NCI-H345 (cell line): ENCODE data around the gene HRG.
"Not testable (repeated sequence)": the region's sequence is repeated elsewhere in the genome, so short reads cannot be mapped to it uniquely, and the experiment has no call there.

Experiments
- DNase-seq: peaks from one replicate; lab custom pipeline; 2025; lab: John Stamatoyannopoulos, UW

The HRG gene, protein sequence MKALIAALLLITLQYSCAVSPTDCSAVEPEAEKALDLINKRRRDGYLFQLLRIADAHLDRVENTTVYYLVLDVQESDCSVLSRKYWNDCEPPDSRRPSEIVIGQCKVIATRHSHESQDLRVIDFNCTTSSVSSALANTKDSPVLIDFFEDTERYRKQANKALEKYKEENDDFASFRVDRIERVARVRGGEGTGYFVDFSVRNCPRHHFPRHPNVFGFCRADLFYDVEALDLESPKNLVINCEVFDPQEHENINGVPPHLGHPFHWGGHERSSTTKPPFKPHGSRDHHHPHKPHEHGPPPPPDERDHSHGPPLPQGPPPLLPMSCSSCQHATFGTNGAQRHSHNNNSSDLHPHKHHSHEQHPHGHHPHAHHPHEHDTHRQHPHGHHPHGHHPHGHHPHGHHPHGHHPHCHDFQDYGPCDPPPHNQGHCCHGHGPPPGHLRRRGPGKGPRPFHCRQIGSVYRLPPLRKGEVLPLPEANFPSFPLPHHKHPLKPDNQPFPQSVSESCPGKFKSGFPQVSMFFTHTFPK

DNA sequence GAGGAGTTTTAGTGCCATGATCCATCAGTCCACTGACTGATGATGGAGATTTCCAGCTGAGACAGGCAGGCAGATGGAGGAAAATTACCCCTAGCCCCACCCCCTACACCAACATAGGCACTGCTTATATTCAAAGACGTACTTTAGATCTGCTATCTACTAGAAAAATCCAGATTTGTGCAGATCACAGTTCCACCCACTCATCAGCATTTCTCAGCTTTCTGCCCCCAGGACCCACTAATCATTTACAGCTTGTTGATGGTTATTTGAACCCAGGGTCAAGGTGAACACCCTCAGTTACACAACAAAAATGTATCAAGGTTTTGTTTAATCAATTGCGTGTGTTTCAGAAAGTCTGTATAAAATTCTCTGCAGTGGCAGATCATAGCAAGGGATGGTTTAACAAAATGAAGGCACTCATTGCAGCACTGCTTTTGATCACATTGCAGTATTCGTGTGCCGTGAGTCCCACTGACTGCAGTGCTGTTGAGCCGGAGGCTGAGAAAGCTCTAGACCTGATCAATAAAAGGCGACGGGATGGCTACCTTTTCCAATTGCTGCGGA, at the start of gene HRG:
Gene HRG, plus strand, starts transcription at position 390 of the 564 bp plus-strand sequence. Its CDS starts 18 bp downstream, at position 408.
- no peak for DNase-seq

GRCh38 chr3:186616299-186616617, 49.6 kb upstream of the HRG start:
- no peak for DNase-seq

- DNase-seq: peak; percentile 36
Measured at GRCh38 chr3:186617036-186617946, 48.5 kb upstream of the HRG start.

DNA sequence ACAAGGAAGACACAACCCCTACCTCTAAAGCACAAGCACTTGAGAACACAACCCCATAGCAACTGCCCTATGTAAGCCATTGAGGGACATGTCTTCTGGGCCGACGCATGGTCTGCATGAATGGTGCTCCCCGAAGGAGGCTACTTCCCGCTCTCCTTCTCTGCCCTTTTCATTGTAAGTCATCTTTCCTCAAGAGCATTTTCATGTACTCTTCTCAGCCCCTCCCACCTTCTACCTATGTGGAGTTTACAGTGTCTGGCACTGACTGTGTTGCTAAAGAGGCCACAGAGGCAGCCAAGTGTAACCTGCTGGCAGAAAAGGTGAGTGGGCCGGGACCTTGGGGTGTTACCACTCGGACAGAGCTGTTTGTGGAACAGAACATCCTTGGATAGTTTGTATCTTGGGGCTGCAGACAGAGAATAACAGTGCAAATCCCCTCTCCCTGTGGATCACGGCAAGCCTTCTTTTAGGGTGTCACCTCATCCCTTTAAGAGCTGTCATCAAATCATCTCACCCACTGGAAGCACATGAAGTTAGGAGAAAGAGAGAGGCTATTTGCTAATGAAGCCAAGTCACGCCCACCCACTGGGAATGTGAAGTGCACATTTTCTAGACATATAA, 47.4 kb upstream of the HRG start:
- DNase-seq: no peak

GRCh38 chr3:186619787-186620212, 46.0 kb upstream of the HRG start:
- DNase-seq: no peak

- DNase-seq: no peak
Measured at GRCh38 chr3:186620213-186621092, 45.4 kb upstream of the HRG start.

DNA sequence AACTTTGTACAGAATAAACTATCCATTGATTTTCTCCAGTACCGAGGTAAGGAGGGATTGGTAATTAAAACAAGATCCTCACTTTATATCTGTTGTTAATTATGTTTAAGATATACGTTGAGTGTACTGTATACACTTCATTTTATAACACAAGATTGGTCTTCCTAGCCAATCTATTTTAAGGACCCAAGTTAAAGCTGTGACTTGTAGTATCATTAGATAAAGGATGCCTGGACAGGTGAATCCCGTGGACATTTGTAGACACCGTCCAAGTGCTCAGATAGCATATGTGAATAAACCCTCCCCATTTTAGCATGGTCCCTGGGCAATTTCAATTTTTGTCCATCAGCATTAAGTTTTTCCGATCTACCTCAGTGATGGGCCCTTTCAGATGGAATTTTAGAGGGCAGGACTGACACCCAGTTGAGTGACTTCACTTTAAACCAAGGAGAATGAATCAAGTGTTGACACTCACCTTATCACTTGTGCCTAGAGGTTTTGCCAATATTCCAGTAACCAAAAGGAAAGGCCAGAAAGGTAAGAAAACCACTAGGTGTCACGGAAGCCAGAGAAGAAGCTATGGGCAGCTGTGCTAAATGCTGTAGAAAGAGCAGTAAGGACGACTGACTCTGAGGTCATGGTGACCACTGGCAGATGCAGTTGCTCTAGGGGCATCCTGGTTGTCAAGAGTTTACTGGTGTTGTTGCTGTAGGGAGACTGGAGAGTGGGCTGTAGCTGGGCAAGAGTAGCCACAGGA, 43.7 kb upstream of the HRG start:
- DNase-seq: no peak

GRCh38 chr3:186622651-186623310, 43.0 kb upstream of the HRG start:
- no peak for DNase-seq

- DNase-seq: no peak
Measured at GRCh38 chr3:186624598-186624997, 41.2 kb upstream of the HRG start.

DNA sequence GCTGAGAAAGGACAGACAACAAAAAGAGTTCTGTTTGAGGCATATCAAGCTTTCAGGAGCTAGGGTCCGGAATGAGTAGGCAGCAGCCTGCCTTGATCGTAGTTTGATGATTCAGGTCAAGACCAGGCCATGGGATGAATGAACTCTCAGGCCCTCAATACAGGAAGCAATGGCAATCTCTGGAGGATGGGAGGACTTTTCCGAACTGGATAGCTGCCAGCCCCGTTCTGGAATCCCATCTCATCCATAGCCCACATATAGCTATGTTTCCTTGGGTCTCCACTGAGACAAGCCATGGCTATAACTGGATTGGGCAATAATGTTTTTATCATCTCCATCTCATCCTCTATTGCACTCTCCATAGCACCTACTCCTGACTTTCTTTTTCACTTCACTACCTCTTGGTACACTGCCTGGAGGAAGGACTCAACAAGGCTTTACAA, 40.2 kb upstream of the HRG start:
- no peak for DNase-seq

DNA sequence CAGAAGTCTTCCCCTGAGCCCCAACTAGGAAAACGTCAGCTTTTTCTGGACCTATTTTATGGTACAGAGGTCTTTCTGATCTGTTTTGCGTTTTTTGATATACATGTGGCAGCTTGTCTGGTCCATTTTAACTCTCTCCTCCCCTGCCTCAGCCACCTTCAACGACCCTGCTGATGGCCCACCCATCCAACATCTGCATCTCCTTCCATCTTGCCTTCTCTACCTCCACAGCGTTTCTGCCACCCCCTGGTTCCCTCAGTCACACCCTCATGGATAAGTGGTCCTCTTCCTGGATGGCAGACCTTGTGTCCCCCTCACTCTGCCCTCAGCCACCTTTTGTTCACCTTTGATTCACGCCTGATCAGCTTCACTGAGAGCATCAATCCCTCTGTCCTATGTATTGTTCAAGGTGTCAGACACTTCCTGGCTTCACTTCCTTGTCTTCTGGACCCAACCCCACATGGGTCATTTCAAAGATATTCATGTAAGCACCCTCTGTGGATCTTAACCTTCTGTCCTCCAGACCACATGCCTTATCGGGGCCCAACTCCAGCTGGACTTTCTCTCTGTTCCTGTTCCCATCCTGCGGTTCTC, 39.5 kb upstream of the HRG start:
- DNase-seq: no peak

GRCh38 chr3:186627852-186628414, 37.9 kb upstream of the HRG start:
- no peak for DNase-seq

- DNase-seq: no peak
Measured at GRCh38 chr3:186628756-186629155, 37.1 kb upstream of the HRG start.

DNA sequence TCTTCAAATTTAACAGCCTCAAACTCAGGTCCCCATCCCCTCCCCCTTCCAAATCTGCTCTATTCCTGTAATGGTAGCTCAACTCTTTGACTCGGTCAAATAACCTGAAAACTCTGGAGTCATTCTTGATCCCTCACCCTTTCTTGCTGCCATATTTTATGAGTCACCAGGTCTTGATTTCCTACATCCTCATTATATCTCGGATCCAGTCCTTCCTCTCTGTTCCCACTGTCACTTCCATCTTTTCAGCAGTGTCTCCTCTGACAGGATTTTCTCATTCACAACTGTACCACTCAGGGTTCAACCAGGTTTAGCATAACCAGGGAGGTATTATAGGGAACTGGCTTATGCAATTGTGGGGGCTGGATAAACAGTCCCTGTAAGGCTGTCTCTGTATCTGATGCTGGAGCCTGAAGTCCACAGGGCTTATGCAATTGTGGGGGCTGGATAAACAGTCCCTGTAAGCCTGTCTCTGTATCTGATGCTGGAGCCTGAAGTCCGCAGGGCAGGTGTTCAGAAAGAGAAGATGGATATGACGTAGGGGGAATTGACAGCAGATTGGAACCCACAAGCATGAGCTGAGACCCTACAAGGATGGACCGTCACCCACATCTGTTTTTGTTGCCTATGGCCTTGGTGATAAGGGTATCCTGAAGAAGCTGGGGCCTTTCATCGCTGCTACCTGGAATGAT, 34.7 kb upstream of the HRG start:
- no peak for DNase-seq

DNA sequence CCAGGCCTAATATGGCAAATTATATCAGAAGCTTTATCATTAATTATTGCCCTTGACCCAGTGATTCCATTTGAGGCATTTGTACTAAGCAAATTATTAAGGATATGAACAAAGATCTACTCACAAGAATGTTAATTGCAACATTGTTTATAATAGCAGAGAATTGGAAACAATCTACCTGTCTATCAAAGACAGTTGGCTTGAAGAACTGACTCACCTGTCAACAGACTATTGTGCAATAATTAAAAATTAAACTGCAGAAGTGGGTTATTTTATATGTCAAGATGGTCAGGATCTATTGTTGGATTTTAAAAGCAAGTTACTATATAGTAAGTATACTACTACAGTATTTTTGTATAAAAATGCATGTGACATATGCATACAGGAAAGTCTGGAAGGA, 32.3 kb upstream of the HRG start:
- DNase-seq: no peak

DNA sequence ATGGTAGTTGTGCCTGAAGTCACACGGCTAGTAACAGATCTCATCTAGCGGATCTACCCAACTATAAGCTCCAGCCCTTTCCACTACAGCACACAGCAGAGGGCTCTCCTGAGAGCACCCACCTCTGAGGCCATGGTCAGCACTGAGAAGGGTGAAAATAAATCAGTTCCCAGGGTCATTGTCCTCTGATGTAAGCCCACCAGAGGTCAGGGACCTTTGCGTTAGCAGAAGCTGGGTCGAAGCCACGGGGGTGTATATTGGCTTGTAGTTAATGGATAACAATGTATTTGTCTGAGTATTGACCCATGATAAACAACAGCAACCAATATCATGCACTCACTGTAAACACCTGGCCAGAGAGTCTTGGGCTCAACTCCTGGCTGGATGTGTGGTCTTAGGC, 31.6 kb upstream of the HRG start:
- DNase-seq: not testable (repeated sequence)

DNA sequence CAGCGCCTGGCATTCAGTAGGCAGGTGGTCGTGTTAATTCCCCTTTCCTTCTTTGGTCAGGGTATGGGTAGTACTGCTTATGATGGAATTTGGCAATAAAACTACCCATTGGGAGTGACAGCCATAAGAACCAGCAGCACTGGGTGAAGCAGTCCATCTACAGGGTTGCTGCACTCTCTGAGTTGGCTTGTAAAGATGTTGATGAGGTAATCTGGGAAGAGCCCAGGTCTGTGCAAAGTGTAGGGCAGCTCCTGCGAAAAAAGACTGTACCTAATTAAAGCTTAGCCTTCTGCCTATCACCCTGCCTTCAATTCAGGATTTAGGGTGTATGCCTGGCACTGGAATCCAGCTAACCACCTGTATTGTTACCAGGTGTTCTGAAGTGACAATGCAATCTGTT, 30.3 kb upstream of the HRG start:
- DNase-seq: no peak

DNA sequence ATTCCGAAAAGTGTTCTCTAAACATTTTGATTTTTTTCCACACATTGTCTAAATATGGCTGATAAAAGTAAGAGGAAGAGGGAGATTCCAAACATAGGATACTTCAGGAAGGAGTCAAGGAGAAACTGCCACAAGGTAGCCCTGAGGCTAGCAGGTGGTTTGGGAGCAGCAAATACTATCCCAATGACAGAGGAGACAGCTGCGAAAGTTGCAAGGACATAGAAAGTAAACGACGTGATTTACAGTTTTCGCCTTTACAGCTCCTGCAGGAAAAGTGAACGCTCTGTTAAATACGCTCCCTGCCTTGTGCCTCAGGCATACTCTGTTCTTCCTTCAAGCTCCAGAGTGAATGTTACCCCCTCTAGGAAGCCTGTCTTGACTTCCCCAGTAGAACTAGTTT, 29.3 kb upstream of the HRG start:
- no peak for DNase-seq
